Esophagus squamous epithelium (tissue), 4 donors: Measurements from ENCODE around the gene THSD7B.

Experiments
- CTCF ChIP-seq, 6 experiments: fragments of 450-650 bp in 4 of 6; fragments of 200-600 bp in 2 of 6; sonication (generic) in 2 of 6; IDR thresholded peaks; one replicate each; pipeline ENCODE4 v1.5.1; 2016 to 2019; ENCODE audit warnings: antibody characterized with exemption in 6 of 6, mild to moderate bottlenecking in 4 of 6, moderate library complexity in 4 of 6
- POLR2A ChIP-seq, 4 donors: fragments of 450-650 bp; IDR thresholded peaks; one replicate each; pipeline ENCODE4 v1.6.1; 2017; ENCODE audit warnings: antibody characterized with exemption in 4 of 4, mild to moderate bottlenecking in 4 of 4, moderate library complexity in 3 of 4

- TF ChIP-seq CTCF (IDR thresholded peaks at IDR 0.05) (no peak), POLR2A (IDR thresholded peaks at IDR 0.05) (no peak)
These were observed 425.3 kb downstream of the THSD7B start for GRCh38 chr2:137190411-137191195.
